ACC112 (cell line): Measurements from ENCODE around the gene MMP28.
"Not testable (repeated sequence)": the region's sequence is repeated elsewhere in the genome, so short reads cannot be mapped to it uniquely, and the experiment has no call there.

Experiments used
- H2AFZ ChIP-seq: fragments of 200-600 bp; sonication (generic); one replicate; pipeline ENCODE4 v1.6.0; 2017; ENCODE audit warnings: antibody characterized with exemption, low read length; ENCODE audit not compliant: unreplicated experiment
- H3K27ac ChIP-seq: fragments of 200-600 bp; sonication (generic); 2 replicates; pipeline ENCODE4 v1.5.1; 2014; ENCODE audit warnings: low read depth, mild to moderate bottlenecking, antibody characterized with exemption, low read length, moderate library complexity
- H3K27me3 ChIP-seq: fragments of 200-600 bp; sonication (generic); 2 replicates; pipeline ENCODE4 v1.6.1; 2014; ENCODE audit warnings: mild to moderate bottlenecking, antibody characterized with exemption, low read length, moderate library complexity, mixed read lengths; ENCODE audit not compliant: insufficient read depth
- H3K36me3 ChIP-seq: fragments of 200-600 bp; sonication (generic); 2 replicates; pipeline ENCODE4 v1.6.1; 2016; ENCODE audit warnings: mild to moderate bottlenecking, antibody characterized with exemption, low read length, moderate library complexity, mixed read lengths; ENCODE audit not compliant: insufficient read depth
- H3K4me1 ChIP-seq: fragments of 200-600 bp; sonication (generic); one replicate; pipeline ENCODE4 v1.6.1; 2016; ENCODE audit warnings: low read length, mixed read lengths; ENCODE audit not compliant: insufficient read depth, unreplicated experiment, control insufficient read depth
- H3K4me3 ChIP-seq: fragments of 200-600 bp; sonication (generic); 2 replicates; pipeline ENCODE4 v1.5.1; 2014; ENCODE audit warnings: mild to moderate bottlenecking, low read depth, low read length
- H3K79me2 ChIP-seq: fragments of 200-600 bp; sonication (generic); one replicate; pipeline ENCODE4 v1.6.0; 2016; ENCODE audit warnings: low read length; ENCODE audit not compliant: control insufficient read depth, unreplicated experiment, insufficient read depth

MMP28 gene

DNA sequence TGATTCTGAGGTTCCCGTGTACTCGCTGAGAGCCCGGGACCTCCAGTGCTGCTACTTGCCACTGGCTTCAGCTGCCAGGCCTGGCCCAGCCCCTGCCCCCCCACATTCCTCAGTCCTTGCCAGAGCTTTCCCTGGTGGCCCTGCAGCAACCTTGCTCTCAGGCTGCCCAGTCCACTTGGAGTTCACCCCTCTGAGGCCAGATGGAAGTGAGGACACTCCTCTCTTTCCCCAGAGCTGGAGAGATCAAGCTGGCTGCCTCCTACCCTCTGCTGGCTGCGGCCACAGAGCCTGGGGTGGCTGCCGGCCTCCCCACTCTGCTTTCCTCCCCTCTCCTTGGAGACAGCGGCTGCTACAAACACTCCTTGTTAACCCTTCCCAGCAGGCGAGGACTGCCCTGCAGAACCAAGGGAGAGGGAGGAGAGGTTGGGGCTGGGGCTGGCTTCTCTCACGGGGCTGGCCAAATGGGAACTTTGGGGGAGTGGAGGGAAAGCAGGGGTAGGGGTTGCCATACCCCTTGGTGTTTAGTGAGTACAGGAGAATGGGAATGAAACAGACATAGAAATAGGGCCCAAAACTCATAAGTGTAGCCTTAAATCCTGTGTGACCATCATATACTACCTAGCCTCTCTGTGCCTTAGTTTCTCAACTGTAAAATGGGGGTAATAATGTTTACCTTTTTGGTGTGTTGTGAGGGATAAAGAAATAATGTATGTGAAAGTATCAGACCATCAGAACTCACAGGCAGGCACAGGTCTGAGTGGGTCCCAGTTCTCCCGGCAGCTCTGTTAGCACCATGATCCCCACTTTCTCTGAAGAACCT is 42.3 kb downstream of the MMP28 start, which contains the start of gene GAS2L2:
Gene GAS2L2, minus strand, starts transcription at position 295 of the 820 bp plus-strand sequence. CDS start 389 bp downstream, outside the sequence.
- Histone ChIP-seq H3K4me1 (peaks cover 17% of the 10 kb centered on the region), H3K79me2 (no peaks in the 10 kb centered on the region), H3K36me3 (no peaks in the 10 kb centered on the region), H3K4me3 (no peak within 1 kb of the TSS), H2AFZ (no peak within 1 kb of the TSS), H3K27ac (no peak within 1 kb of the TSS), H3K27me3 (peaks cover 11% of the 10 kb centered on the region; the same call in 1 of the 2 replicates)

GRCh38 chr17:35752471-35752870 is 43.0 kb downstream of the MMP28 start:
- Histone ChIP-seq H3K27ac (no peak overlapping the region), H2AFZ (no peak overlapping the region), H3K79me2 (no peaks in the 10 kb centered on the region), H3K27me3 (peaks cover 11% of the 10 kb centered on the region; the same call in 1 of the 2 replicates), H3K36me3 (no peaks in the 10 kb centered on the region), H3K4me1 (peaks cover 22% of the 10 kb centered on the region), H3K4me3 (no peak overlapping the region)

GRCh38 chr17:35751541-35751940 is 43.9 kb downstream of the MMP28 start:
- not testable (repeated sequence) for H3K4me3 ChIP-seq, H3K27ac ChIP-seq, H3K79me2 ChIP-seq, H3K36me3 ChIP-seq, H2AFZ ChIP-seq
- H3K27me3 ChIP-seq = peaks cover 17% of the 10 kb centered on the region
- peaks cover 22% of the 10 kb centered on the region for H3K4me1 ChIP-seq

GRCh38 chr17:35750526-35751395 is 44.7 kb downstream of the MMP28 start:
- Histone ChIP-seq H3K27me3 (peaks cover 24% of the 10 kb centered on the region), H3K36me3 (no peaks in the 10 kb centered on the region), H3K4me1 (peaks cover 22% of the 10 kb centered on the region), H2AFZ (peak overlapping the region; percentile 62), H3K4me3 (peak overlapping the region; percentile 60; the same call in 1 of the 2 replicates), H3K79me2 (no peaks in the 10 kb centered on the region), H3K27ac (no peak overlapping the region)

DNA sequence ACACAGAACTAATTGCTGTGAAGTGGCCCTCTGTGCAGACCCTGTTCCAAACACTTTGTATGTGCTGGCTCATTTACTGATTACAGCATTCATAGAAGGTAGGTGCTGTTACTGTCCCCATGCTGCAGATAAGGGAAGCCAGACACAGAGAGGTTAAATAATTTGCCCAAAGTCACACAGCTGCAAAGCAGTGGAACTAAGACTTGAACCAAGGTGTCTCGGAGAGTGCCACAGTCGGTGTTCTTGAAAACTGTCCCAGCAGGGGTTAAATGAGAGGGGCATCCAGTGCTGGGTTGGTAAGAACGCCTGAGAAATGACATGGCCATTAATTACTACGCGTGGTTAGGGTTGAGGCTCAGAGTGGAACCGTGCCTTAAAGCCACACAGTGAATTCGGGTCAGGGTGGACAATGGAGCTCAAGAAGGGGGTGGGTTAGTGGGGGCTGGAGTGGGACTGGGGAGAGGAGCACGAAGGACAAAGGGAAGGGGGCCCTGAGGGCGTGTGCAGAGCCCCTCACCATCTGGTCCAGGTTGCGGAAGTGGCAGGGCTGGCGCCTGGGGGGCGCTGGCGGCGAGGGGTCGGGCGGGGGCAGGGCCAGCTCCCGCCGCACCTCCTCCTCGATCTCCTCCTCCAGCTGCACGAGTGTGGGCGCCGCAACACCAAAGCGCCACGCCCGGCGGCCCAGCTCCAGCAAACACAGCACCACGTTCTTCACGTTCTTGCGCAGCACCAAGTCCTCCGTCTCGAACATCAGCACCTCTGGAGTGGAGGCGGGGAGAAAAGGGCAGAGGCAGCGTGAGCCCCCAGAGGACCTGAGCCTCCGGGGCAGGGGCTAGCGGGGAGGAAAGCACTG is 45.7 kb downstream of the MMP28 start:
- Histone ChIP-seq H3K4me1 (peaks cover 22% of the 10 kb centered on the region), H2AFZ (peak overlapping the region; percentile 62), H3K79me2 (no peaks in the 10 kb centered on the region), H3K36me3 (no peaks in the 10 kb centered on the region), H3K4me3 (peak overlapping the region; percentile 60), H3K27me3 (peaks cover 29% of the 10 kb centered on the region), H3K27ac (no peak overlapping the region)

DNA sequence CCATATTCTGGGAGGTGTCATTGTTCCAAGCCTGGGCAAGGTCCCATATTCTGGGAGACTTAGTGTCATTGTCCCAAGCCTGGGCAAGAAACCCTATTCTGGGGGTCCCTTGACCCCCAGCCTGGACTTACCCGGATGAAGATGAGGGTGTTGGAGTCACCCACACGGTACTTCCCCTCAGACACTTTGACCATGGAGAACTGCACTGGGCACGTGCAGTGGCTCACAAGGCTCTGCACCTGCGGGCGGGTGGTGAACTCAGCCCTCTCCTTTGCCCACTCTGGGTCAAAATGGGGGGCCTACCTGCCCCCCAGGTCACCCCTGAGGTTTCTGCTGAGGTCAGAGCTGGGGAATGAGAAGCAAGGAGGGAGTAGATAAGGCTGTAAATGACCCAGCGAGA is 46.5 kb downstream of the MMP28 start:
- peaks cover 22% of the 10 kb centered on the region for H3K4me1 ChIP-seq
- H3K27me3 ChIP-seq = peaks cover 34% of the 10 kb centered on the region

GRCh38 chr17:35748341-35748841 is 47.0 kb downstream of the MMP28 start:
- no peak overlapping the region for H2AFZ ChIP-seq
- H3K79me2 ChIP-seq = no peaks in the 10 kb centered on the region
- H3K27me3 ChIP-seq = peaks cover 38% of the 10 kb centered on the region
- no peaks in the 10 kb centered on the region for H3K36me3 ChIP-seq
- H3K4me3 ChIP-seq = no peak overlapping the region
- H3K4me1 ChIP-seq = peaks cover 22% of the 10 kb centered on the region
- no peak overlapping the region for H3K27ac ChIP-seq

More for the DNA sequence above, 46.5 kb downstream of the MMP28 start:
- Histone ChIP-seq H2AFZ (no peak overlapping the region), H3K36me3 (no peaks in the 10 kb centered on the region), H3K79me2 (no peaks in the 10 kb centered on the region), H3K4me3 (no peak overlapping the region), H3K27ac (no peak overlapping the region)

DNA sequence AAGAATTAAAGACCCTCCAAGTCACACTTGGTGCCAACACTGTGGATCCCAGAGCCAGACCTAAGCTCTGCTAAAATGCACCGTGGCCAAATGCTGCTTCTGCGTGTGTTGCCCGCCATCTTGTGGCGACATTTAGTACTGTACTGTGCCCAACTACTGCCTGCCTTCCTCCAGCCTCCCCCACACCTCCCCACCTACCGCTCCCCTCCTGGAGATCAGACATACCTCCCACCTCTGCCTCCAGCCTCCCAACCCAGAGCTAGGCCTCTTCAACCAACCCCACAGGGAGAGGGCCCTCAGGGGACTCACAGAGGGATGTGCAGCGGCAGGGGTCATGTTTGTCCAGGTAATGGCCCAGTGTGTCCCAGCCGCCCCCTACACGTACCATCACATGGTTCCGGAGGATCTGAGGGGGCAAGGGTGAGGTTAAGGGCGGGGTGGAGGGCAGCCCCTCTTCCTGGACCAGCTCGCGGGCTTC is 47.9 kb downstream of the MMP28 start:
- H3K4me3 ChIP-seq = no peak overlapping the region
- no peaks in the 10 kb centered on the region for H3K36me3 ChIP-seq
- no peak overlapping the region for H2AFZ ChIP-seq
- no peak overlapping the region for H3K27ac ChIP-seq
- H3K27me3 ChIP-seq = peaks cover 47% of the 10 kb centered on the region
- no peaks in the 10 kb centered on the region for H3K79me2 ChIP-seq
- H3K4me1 ChIP-seq = peaks cover 22% of the 10 kb centered on the region

DNA sequence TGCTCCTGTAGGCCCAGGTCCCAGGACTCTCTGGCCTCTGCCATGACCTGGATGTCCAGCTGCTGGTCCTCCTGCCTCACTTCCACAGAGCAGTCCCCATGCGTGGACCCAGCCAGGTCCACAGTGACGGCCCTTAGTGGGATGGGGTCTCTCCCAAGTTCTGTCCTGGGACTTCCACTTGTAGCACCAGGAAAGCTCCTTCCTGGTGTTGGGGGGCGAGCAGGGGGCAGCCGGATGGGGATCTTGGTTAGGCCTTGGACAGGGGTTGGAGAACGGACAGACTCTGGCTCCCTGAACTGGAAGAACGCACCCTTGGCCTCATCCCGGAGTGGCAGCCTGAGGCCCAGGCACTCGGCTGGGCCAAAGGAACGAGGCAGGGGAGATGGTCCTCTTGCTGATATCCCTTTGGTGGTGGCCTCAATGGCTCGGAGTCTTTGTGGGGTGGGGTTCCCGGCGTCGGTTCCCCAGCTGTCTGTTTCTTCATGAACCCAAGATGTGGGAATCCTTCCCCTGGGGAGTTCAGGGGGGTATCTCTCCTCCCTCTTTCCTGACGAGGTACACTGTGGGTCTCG is 49.6 kb downstream of the MMP28 start:
- Histone ChIP-seq H3K27me3 (peaks cover 64% of the 10 kb centered on the region), H3K4me3 (no peak overlapping the region), H2AFZ (no peak overlapping the region), H3K27ac (no peak overlapping the region), H3K79me2 (no peaks in the 10 kb centered on the region), H3K36me3 (no peaks in the 10 kb centered on the region), H3K4me1 (peaks cover 22% of the 10 kb centered on the region)
